Measurements from ENCODE around the gene GCM1.
"Not testable (repeated sequence)": the region's sequence is repeated elsewhere in the genome, so short reads cannot be mapped to it uniquely, and the experiment has no call there.

The GCM1 gene

GRCh38 chr6:53148684-53149083, at the start of gene GCM1:
GCM1 (minus strand) TSS chr6:53148841; CDS start chr6:53145632, 3,209 bp downstream.
- DNase-seq (ENCODE audit: low spot score), result no peak

GRCh38 chr6:53197553-53197952, 48.9 kb upstream of the GCM1 start:
- no peak for DNase-seq (ENCODE audit: low spot score)

- no peak for DNase-seq (ENCODE audit: low spot score)
Observed at GRCh38 chr6:53195048-53195447, 46.4 kb upstream of the GCM1 start.

- DNase-seq (ENCODE audit: low spot score), result no peak
Observed at GRCh38 chr6:53192682-53193188, 44.1 kb upstream of the GCM1 start.

GRCh38 chr6:53189554-53189953, 40.9 kb upstream of the GCM1 start:
- no peak for DNase-seq (ENCODE audit: low spot score)

- DNase-seq (ENCODE audit: low spot score), result no peak
Observed at GRCh38 chr6:53188833-53189232, 40.2 kb upstream of the GCM1 start.

- DNase-seq (ENCODE audit: low spot score), result no peak
Observed at GRCh38 chr6:53180678-53181077, 32.0 kb upstream of the GCM1 start.

GRCh38 chr6:53179961-53180651, 31.5 kb upstream of the GCM1 start:
- peak; percentile 68 for DNase-seq (ENCODE audit: low spot score)

- no peak for DNase-seq (ENCODE audit: low spot score)
Observed at GRCh38 chr6:53178837-53179432, 30.3 kb upstream of the GCM1 start.

- no peak for DNase-seq (ENCODE audit: low spot score)
Observed at GRCh38 chr6:53175027-53175426, 26.4 kb upstream of the GCM1 start.

GRCh38 chr6:53172468-53172803, 23.8 kb upstream of the GCM1 start:
- no peak for DNase-seq (ENCODE audit: low spot score)

GRCh38 chr6:53171605-53172467, 23.2 kb upstream of the GCM1 start:
- peak; percentile 86 for DNase-seq (ENCODE audit: low spot score)

- no peak for DNase-seq (ENCODE audit: low spot score)
Observed at GRCh38 chr6:53168516-53169267, 20.1 kb upstream of the GCM1 start.

- no peak for DNase-seq (ENCODE audit: low spot score)
Observed at GRCh38 chr6:53165293-53165692, 16.7 kb upstream of the GCM1 start.

GRCh38 chr6:53162606-53163005, 14.0 kb upstream of the GCM1 start:
- DNase-seq (ENCODE audit: low spot score), result no peak

GRCh38 chr6:53161481-53162009, 12.9 kb upstream of the GCM1 start:
- DNase-seq (ENCODE audit: low spot score), result no peak

GRCh38 chr6:53159558-53159957, 10.9 kb upstream of the GCM1 start:
- DNase-seq (ENCODE audit: low spot score), result no peak

GRCh38 chr6:53158076-53158475, 9.4 kb upstream of the GCM1 start:
- not testable (repeated sequence) for DNase-seq (ENCODE audit: low spot score)

GRCh38 chr6:53155279-53155678, 6.6 kb upstream of the GCM1 start:
- not testable (repeated sequence) for DNase-seq (ENCODE audit: low spot score)

GRCh38 chr6:53154794-53155193, 6.2 kb upstream of the GCM1 start:
- no peak for DNase-seq (ENCODE audit: low spot score)

- no peak for DNase-seq (ENCODE audit: low spot score)
Observed at GRCh38 chr6:53154071-53154470, 5.4 kb upstream of the GCM1 start.

- no peak for DNase-seq (ENCODE audit: low spot score)
Observed at GRCh38 chr6:53152576-53152975, 3.9 kb upstream of the GCM1 start.

Data from NAMALWA (cell line).